HEK293 (cell line): ENCODE results near the gene MICAL3.

Experiments
- CTCF ChIA-PET: fragments of 350-600 bp; formaldehyde crosslinking; extraction: SDS; loops from one replicate; lab custom pipeline; 2021; ENCODE audit warnings: antibody characterized with exemption; lab: Yijun Ruan, JAX
- POLR2A ChIA-PET: fragments of 300-600 bp; formaldehyde crosslinking; extraction: SDS; loops from one replicate; lab custom pipeline; 2020; ENCODE audit warnings: antibody characterized with exemption, inconsistent platforms; lab: Yijun Ruan, JAX
- H3K27ac ChIP-seq: fragments of 200-500 bp; sonication (Bioruptor generic); 2 replicates; pipeline ENCODE4 v1.5.1; 2014; ENCODE audit warnings: low read depth, low read length, control low read depth, inconsistent platforms; ENCODE audit errors: extremely low read depth
- H3K36me3 ChIP-seq, 2 experiments: fragments of 200-500 bp in 1 of 2; sonication (Bioruptor generic) in 1 of 2; 1 replicate in 1 of 2; 2 replicates in 1 of 2; pipeline ENCODE4 v1.5.1; 2014 to 2017; ENCODE audit warnings: inconsistent platforms in 2 of 2, low read length in 2 of 2; ENCODE audit not compliant: control insufficient read depth in 2 of 2, insufficient read depth in 1 of 2
- H3K4me1 ChIP-seq: fragments of 200-500 bp; sonication (Bioruptor generic); 2 replicates; pipeline ENCODE4 v1.5.1; 2014; ENCODE audit warnings: mild to moderate bottlenecking, low read length, inconsistent platforms; ENCODE audit not compliant: control insufficient read depth, insufficient read depth
- H3K4me3 ChIP-seq: 2 replicates; pipeline ENCODE4 v1.5.1; 2011; ENCODE audit warnings: low read depth, mild to moderate bottlenecking, control low read depth, low read length, moderate library complexity
- H3K9me3 ChIP-seq: fragments of 200-500 bp; sonication (Bioruptor generic); 2 replicates; pipeline ENCODE4 v1.5.1; 2014; ENCODE audit warnings: low read depth, low read length, inconsistent platforms; ENCODE audit not compliant: control insufficient read depth, insufficient read depth
- HOXC10 ChIP-seq: sonication (generic); formaldehyde crosslinking; IDR thresholded peaks from 2 replicates; pipeline ENCODE4 v1.8.1; 2023; ENCODE audit warnings: mild to moderate bottlenecking, missing genetic modification reagents
- KLF10 ChIP-seq: fragments of 450-650 bp; IDR thresholded peaks from 2 replicates; pipeline ENCODE4 v1.5.1; 2018; ENCODE audit warnings: missing biosample characterization, mild to moderate bottlenecking, missing genetic modification characterization
- MZF1 ChIP-seq: fragments of 450-650 bp; formaldehyde crosslinking; IDR thresholded peaks from 2 replicates; pipeline ENCODE4 v1.5.1; 2017; ENCODE audit warnings: missing biosample characterization, missing genetic modification characterization, borderline replicate concordance
- PRDM4 ChIP-seq: fragments of 450-650 bp; formaldehyde crosslinking; IDR thresholded peaks from 2 replicates; pipeline ENCODE4 v1.5.1; 2017; ENCODE audit warnings: missing biosample characterization, missing genetic modification characterization
- ZBTB10 ChIP-seq: fragments of 450-650 bp; formaldehyde crosslinking; IDR thresholded peaks from 2 replicates; pipeline ENCODE4 v1.5.1; 2016; ENCODE audit warnings: missing biosample characterization, missing genetic modification characterization
- ZBTB48 ChIP-seq: fragments of 450-650 bp; formaldehyde crosslinking; IDR thresholded peaks from 2 replicates; pipeline ENCODE4 v1.5.1; 2016; ENCODE audit warnings: missing biosample characterization, missing genetic modification characterization
- ZBTB7A ChIP-seq: fragments of 450-650 bp; formaldehyde crosslinking; IDR thresholded peaks from 2 replicates; pipeline ENCODE4 v1.5.1; 2016; ENCODE audit warnings: low read depth, missing biosample characterization, missing genetic modification characterization
- ZIC2 ChIP-seq: fragments of 450-650 bp; formaldehyde crosslinking; IDR thresholded peaks from 2 replicates; pipeline ENCODE4 v1.5.1; 2016; ENCODE audit warnings: missing biosample characterization, missing genetic modification characterization
- ZNF274 ChIP-seq, 2 experiments: fragments of 200-500 bp in 1 of 2; fragments of 450-650 bp in 1 of 2; sonication (Bioruptor generic) in 1 of 2; formaldehyde crosslinking in 1 of 2; IDR thresholded peaks; 2 replicates each; pipeline versions ENCODE4 v1.5.1 to v1.6.1; 2014 to 2016; ENCODE audit warnings: borderline replicate concordance in 1 of 2, inconsistent platforms in 1 of 2, low read length in 1 of 2, missing biosample characterization in 1 of 2, missing genetic modification characterization in 1 of 2
- ZNF324 ChIP-seq: fragments of 450-650 bp; formaldehyde crosslinking; IDR thresholded peaks from 2 replicates; pipeline ENCODE4 v1.5.1; 2016; ENCODE audit warnings: missing biosample characterization, missing genetic modification characterization
- ZNF404 ChIP-seq: fragments of 450-650 bp; formaldehyde crosslinking; IDR thresholded peaks from 2 replicates; pipeline ENCODE4 v1.5.1; 2017; ENCODE audit warnings: missing biosample characterization, missing genetic modification characterization
- ZNF488 ChIP-seq: fragments of 450-650 bp; formaldehyde crosslinking; IDR thresholded peaks from 2 replicates; pipeline ENCODE4 v1.5.1; 2016; ENCODE audit warnings: missing biosample characterization, missing genetic modification characterization
- ZNF580 ChIP-seq: fragments of 450-650 bp; formaldehyde crosslinking; IDR thresholded peaks from 2 replicates; pipeline ENCODE4 v1.5.1; 2016; ENCODE audit warnings: missing biosample characterization, missing genetic modification characterization
- ZNF639 ChIP-seq: fragments of 450-650 bp; formaldehyde crosslinking; IDR thresholded peaks from 2 replicates; pipeline ENCODE4 v1.5.1; 2016; ENCODE audit warnings: missing biosample characterization, missing genetic modification characterization
- ZSCAN30 ChIP-seq: fragments of 450-650 bp; IDR thresholded peaks from 2 replicates; pipeline ENCODE4 v1.5.1; 2018; ENCODE audit warnings: missing biosample characterization, mild to moderate bottlenecking, missing genetic modification characterization, moderate library complexity

Gene MICAL3

GRCh38 chr22:18008136-18008535 is 16.2 kb downstream of the MICAL3 start (continued):
- no peak for TF ChIP-seq ZNF488 (tag by site-specific recombination)
- TF ChIP-seq KLF10: no peak
- no peak for TF ChIP-seq HOXC10 (CRISPR knock-in tag)
- no peak for TF ChIP-seq ZIC2 (tag by site-specific recombination)
- TF ChIP-seq ZNF639 (tag by site-specific recombination): no peak
- TF ChIP-seq ZNF580 (tag by site-specific recombination): no peak
- TF ChIP-seq ZNF324 (tag by site-specific recombination): no peak
- TF ChIP-seq ZBTB10 (tag by site-specific recombination): no peak
- TF ChIP-seq ZNF404 (tag by site-specific recombination): no peak

- Histone ChIP-seq H3K9me3 (no peaks in the 10 kb centered on the region), H3K36me3 (no peaks in the 10 kb centered on the region), H3K4me1 (0 out of 2 replicates have a peak, but pooled peaks cover 3% of the 10 kb centered on the region), H3K4me3 (no peak overlapping the region), H3K27ac (no peak overlapping the region)
- CTCF ChIA-PET: interaction anchor here (2.6 kb wide), 1 partner anchor 71 kb away, joined by 11 read pairs; no protein-coding TSS in a partner anchor
- POLR2A ChIA-PET: interaction anchor here (0.9 kb wide), 1 partner anchor 19 kb away, joined by 3 read pairs; the partner anchor contains the start of gene MICAL3
- TF ChIP-seq ZNF274 (IDR thresholded peaks at IDR 0.05; ENCODE audit: low read length) (no peak), ZNF274 (tag by site-specific recombination; IDR thresholded peaks at IDR 0.05; ENCODE audit: borderline replicate concordance) (no peak), ZBTB7A (tag by site-specific recombination) (no peak), ZSCAN30 (tag by site-specific recombination) (no peak), ZBTB48 (0 out of 2 replicates have a peak, but pooled peaks have one; percentile 31), PRDM4 (peak; percentile 96), MZF1 (tag by site-specific recombination) (no peak)
Observed at GRCh38 chr22:18005201-18005926, 19.0 kb downstream of the MICAL3 start.
